ENCODE results near the gene CAP2. TPM values are rescaled to one million over a fixed set of nuclear protein-coding genes. Genes with fewer than 3 reads are reported as not detected.
"Not testable (repeated sequence)": the region's sequence is repeated elsewhere in the genome, so short reads cannot be mapped to it uniquely, and the experiment has no call there.

CAP2 gene
- total RNA-seq, 4 donors from 2014 or later, result 3.2 to 16.2 (median 10.6) TPM

GRCh38 chr6:17580518-17581048, 187.2 kb downstream of the CAP2 start:
- H3K9me3 ChIP-seq, result no peaks in the 10 kb centered on the region
- H3K4me3 ChIP-seq (replicated peaks in 1 of 3), result peak overlapping the region; percentile 6 to 69 (median 41)
- TF ChIP-seq POLR2A (IDR thresholded peaks at IDR 0.05) (peak in 1 of 2 donors; percentile 14), CTCF (IDR thresholded peaks at IDR 0.05) (no peak)
- 1 to 16% methylated on average over 21 to 27 of the region's 53 CpGs for WGBS, 2 donors
- intact Hi-C loops (cut with DNase I), result loop anchor here (5.0 to 10.0 kb wide), 3 partner anchors 303 to 544 kb away; partner anchors contain the start of gene NHLRC1
- no peaks in the 10 kb centered on the region for H3K36me3 ChIP-seq
- peak overlapping the region in 2 of 3 donors; percentile 27 to 42 for H3K27ac ChIP-seq
- peaks cover 0 to 5% of the 10 kb centered on the region in 2 donors for H3K4me1 ChIP-seq
- H3K27me3 ChIP-seq, result no peaks in the 10 kb centered on the region
- DNase-seq, result peak; percentile 56 to 65

GRCh38 chr6:17581282-17581681, 187.9 kb downstream of the CAP2 start:
- intact Hi-C loops (cut with DNase I), result loop anchor here (5.0 to 10.0 kb wide), 3 partner anchors 304 to 544 kb away; partner anchors contain the start of gene NHLRC1
- not testable (repeated sequence) for H3K36me3 ChIP-seq; H3K27me3 ChIP-seq; H3K27ac ChIP-seq; H3K4me1 ChIP-seq; DNase-seq; H3K9me3 ChIP-seq; H3K4me3 ChIP-seq (replicated peaks in 1 of 3)
- WGBS, 2 donors, result 94 to 99% methylated on average over 7 of the region's 7 CpGs

- no peaks in the 10 kb centered on the region for H3K9me3 ChIP-seq
- DNase-seq, result no peak
- intact Hi-C loops (cut with DNase I), result loop anchor here (5.0 to 10.0 kb wide), 3 partner anchors 307 to 541 kb away; partner anchors contain the start of gene NHLRC1
- H3K4me1 ChIP-seq, result peaks cover 0 to 5% of the 10 kb centered on the region in 2 donors
- WGBS, 2 donors, result 29 to 41% methylated on average over 5 of the region's 5 CpGs
- TF ChIP-seq CTCF (IDR thresholded peaks at IDR 0.05), result no peak
- TF ChIP-seq POLR2A (IDR thresholded peaks at IDR 0.05), result no peak
- no peaks in the 10 kb centered on the region for H3K27me3 ChIP-seq
- no peak overlapping the region for H3K4me3 ChIP-seq (replicated peaks in 1 of 3)
- no peaks in the 10 kb centered on the region for H3K36me3 ChIP-seq
- peak overlapping the region; percentile 50 to 55 (median 50) for H3K27ac ChIP-seq
These were observed 190.4 kb downstream of the CAP2 start for GRCh38 chr6:17583811-17584210.

- H3K4me1 ChIP-seq, result peaks cover 0 to 5% of the 10 kb centered on the region in 2 donors
- H3K9me3 ChIP-seq, result no peaks in the 10 kb centered on the region
- H3K27me3 ChIP-seq, result no peaks in the 10 kb centered on the region
- TF ChIP-seq CTCF (IDR thresholded peaks at IDR 0.05) (peak; percentile 66 to 99 (median 82)), POLR2A (IDR thresholded peaks at IDR 0.05) (no peak)
- no peak overlapping the region for H3K4me3 ChIP-seq (replicated peaks in 1 of 3)
- H3K36me3 ChIP-seq, result no peaks in the 10 kb centered on the region
- peak overlapping the region; percentile 50 to 55 (median 50) for H3K27ac ChIP-seq
- WGBS, 2 donors, result 5 to 9% methylated on average over 7 of the region's 7 CpGs
- intact Hi-C loops (cut with DNase I), result loop anchor here (5.0 to 10.0 kb wide), 3 partner anchors 307 to 540 kb away; partner anchors contain the start of gene NHLRC1
- peak; percentile 29 to 36 for DNase-seq
These were observed 190.9 kb downstream of the CAP2 start for GRCh38 chr6:17584241-17584803.

GRCh38 chr6:17585766-17586490, 192.5 kb downstream of the CAP2 start:
- 76 to 80% methylated on average over 7 of the region's 7 CpGs for WGBS, 2 donors

GRCh38 chr6:17586623-17587022, 193.2 kb downstream of the CAP2 start:
- DNase-seq; H3K36me3 ChIP-seq; H3K9me3 ChIP-seq; H3K4me3 ChIP-seq (replicated peaks in 1 of 3); H3K27ac ChIP-seq; H3K4me1 ChIP-seq; H3K27me3 ChIP-seq: not testable (repeated sequence)
- intact Hi-C loops (cut with DNase I), result loop anchor here (5.0 to 10.0 kb wide), 2 partner anchors 216 to 538 kb away; partner anchors contain the start of gene NHLRC1
- WGBS, 2 donors, result 91 to 94% methylated on average over 13 of the region's 13 CpGs

More at GRCh38 chr6:17585766-17586490, 192.5 kb downstream of the CAP2 start:
- H3K9me3 ChIP-seq, result no peaks in the 10 kb centered on the region
- DNase-seq, result peak in 1 of 2 donors; percentile 12
- no peak overlapping the region for H3K27ac ChIP-seq
- no peaks in the 10 kb centered on the region for H3K27me3 ChIP-seq
- TF ChIP-seq POLR2A (IDR thresholded peaks at IDR 0.05), result no peak
- intact Hi-C loops (cut with DNase I), result loop anchor here (5.0 to 10.0 kb wide), 2 partner anchors 216 to 539 kb away; partner anchors contain the start of gene NHLRC1
- H3K4me1 ChIP-seq, result peaks cover 0 to 5% of the 10 kb centered on the region in 2 donors
- H3K36me3 ChIP-seq, result no peaks in the 10 kb centered on the region
- no peak overlapping the region for H3K4me3 ChIP-seq (replicated peaks in 1 of 3)

All from thyroid gland (tissue), 4 donors.